ENCODE data around the gene ZNF438.

GRCh38 chr10:30928742-30929141 lies 102.9 kb downstream of the ZNF438 start:
- TF ChIP-seq POLR2A (IDR thresholded peaks at IDR 0.05; ENCODE audit: extremely low read depth, insufficient read length) = no peak
- TF ChIP-seq, protein P1, sequence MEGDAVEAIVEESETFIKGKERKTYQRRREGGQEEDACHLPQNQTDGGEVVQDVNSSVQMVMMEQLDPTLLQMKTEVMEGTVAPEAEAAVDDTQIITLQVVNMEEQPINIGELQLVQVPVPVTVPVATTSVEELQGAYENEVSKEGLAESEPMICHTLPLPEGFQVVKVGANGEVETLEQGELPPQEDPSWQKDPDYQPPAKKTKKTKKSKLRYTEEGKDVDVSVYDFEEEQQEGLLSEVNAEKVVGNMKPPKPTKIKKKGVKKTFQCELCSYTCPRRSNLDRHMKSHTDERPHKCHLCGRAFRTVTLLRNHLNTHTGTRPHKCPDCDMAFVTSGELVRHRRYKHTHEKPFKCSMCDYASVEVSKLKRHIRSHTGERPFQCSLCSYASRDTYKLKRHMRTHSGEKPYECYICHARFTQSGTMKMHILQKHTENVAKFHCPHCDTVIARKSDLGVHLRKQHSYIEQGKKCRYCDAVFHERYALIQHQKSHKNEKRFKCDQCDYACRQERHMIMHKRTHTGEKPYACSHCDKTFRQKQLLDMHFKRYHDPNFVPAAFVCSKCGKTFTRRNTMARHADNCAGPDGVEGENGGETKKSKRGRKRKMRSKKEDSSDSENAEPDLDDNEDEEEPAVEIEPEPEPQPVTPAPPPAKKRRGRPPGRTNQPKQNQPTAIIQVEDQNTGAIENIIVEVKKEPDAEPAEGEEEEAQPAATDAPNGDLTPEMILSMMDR (IDR thresholded peaks at IDR 0.05; ENCODE audit: low read depth, low read length) = no peak

Data from NB4 (cell line).